ENCODE data around the gene WDFY4. TPM values are rescaled to one million over a fixed set of nuclear protein-coding genes. Genes with fewer than 3 reads are reported as not detected.

Gene WDFY4
- total RNA-seq, 1 experiment from 2014 or later, result 0.23 TPM

- Histone ChIP-seq H3K4me1 (ENCODE audit: control insufficient read depth, insufficient read depth, low read length) (no peaks in the 10 kb centered on the region), H3K4me3 (ENCODE audit: low read depth in 2 of 2, low read length in 2 of 2) (no peak overlapping the region), H3K9me3 (ENCODE audit: control insufficient read depth, insufficient read depth, low read depth, low read length) (no peaks in the 10 kb centered on the region), H3K27ac (ENCODE audit: low read length) (no peak overlapping the region), H3K27me3 (ENCODE audit: control insufficient read depth, insufficient read depth, low read length) (peaks cover 9% of the 10 kb centered on the region), H3K36me3 (ENCODE audit: control insufficient read depth, insufficient read depth, low read length) (no peaks in the 10 kb centered on the region)
- no peak for ATAC-seq
- no TSS peak for BruUV-seq (replicated peaks)
- POLR2A ChIA-PET, result no interaction called here
- CTCF ChIA-PET, result no interaction called here
- intact Hi-C loops (cut with micrococcal nuclease; ENCODE audit: unreplicated experiment) (no loop called here), in situ Hi-C loops (cut with HindIII; ENCODE audit: low pct_unique_long_range_greater_than_20kb, low sequenced_read_pairs) (no loop called here)
- TF ChIP-seq POLR2AphosphoS5 (IDR thresholded peaks at IDR 0.05; ENCODE audit: low read depth, low read length) (no peak), CTCF (IDR thresholded peaks at IDR 0.05) (no peak), REST (IDR thresholded peaks at IDR 0.05; ENCODE audit: insufficient read depth in 1 of 2, low read depth in 2 of 2, low read length in 1 of 2) (no peak), TCF7L2 (IDR thresholded peaks at IDR 0.05; ENCODE audit: low read depth, low read length) (no peak), SIN3A (IDR thresholded peaks at IDR 0.05; ENCODE audit: borderline replicate concordance, insufficient read depth, low read depth, low read length) (no peak)
- no peak for DNase-seq (ENCODE audit: low read depth, low spot score)
These were observed 135.6 kb downstream of the WDFY4 start for GRCh38 chr10:48820231-48820630.

GRCh38 chr10:48820699-48821098, 136.0 kb downstream of the WDFY4 start:
- Histone ChIP-seq H3K27ac (ENCODE audit: low read length) (no peak overlapping the region), H3K9me3 (ENCODE audit: control insufficient read depth, insufficient read depth, low read depth, low read length) (no peaks in the 10 kb centered on the region), H3K27me3 (ENCODE audit: control insufficient read depth, insufficient read depth, low read length) (peaks cover 5% of the 10 kb centered on the region), H3K4me3 (ENCODE audit: low read depth in 2 of 2, low read length in 2 of 2) (no peak overlapping the region), H3K4me1 (ENCODE audit: control insufficient read depth, insufficient read depth, low read length) (no peaks in the 10 kb centered on the region), H3K36me3 (ENCODE audit: control insufficient read depth, insufficient read depth, low read length) (no peaks in the 10 kb centered on the region)
- intact Hi-C loops (cut with micrococcal nuclease; ENCODE audit: unreplicated experiment), result no loop called here
- CTCF ChIA-PET, result no interaction called here
- ATAC-seq (no peak), DNase-seq (ENCODE audit: low read depth, low spot score) (no peak)
- POLR2A ChIA-PET, result no interaction called here
- in situ Hi-C loops (cut with HindIII; ENCODE audit: low pct_unique_long_range_greater_than_20kb, low sequenced_read_pairs), result no loop called here
- no TSS peak for BruUV-seq (replicated peaks)
- no peak for TF ChIP-seq POLR2AphosphoS5 (IDR thresholded peaks at IDR 0.05; ENCODE audit: low read depth, low read length)
- TF ChIP-seq TCF7L2 (IDR thresholded peaks at IDR 0.05; ENCODE audit: low read depth, low read length), result no peak
- TF ChIP-seq CTCF (IDR thresholded peaks at IDR 0.05), result no peak
- TF ChIP-seq REST (IDR thresholded peaks at IDR 0.05; ENCODE audit: insufficient read depth in 1 of 2, low read depth in 2 of 2, low read length in 1 of 2), result no peak
- no peak for TF ChIP-seq SIN3A (IDR thresholded peaks at IDR 0.05; ENCODE audit: borderline replicate concordance, insufficient read depth, low read depth, low read length)
